HK-2 (cell line): ENCODE measurements around the gene ITIH1.
"Not testable (repeated sequence)": the region's sequence is repeated elsewhere in the genome, so short reads cannot be mapped to it uniquely, and the experiment has no call there.

Experiments
- DNase-seq: peaks from one replicate; pipeline ENCODE4 v3.0.0-alpha.2; 2018; ENCODE audit not compliant: unreplicated experiment

ITIH1 gene, protein sequence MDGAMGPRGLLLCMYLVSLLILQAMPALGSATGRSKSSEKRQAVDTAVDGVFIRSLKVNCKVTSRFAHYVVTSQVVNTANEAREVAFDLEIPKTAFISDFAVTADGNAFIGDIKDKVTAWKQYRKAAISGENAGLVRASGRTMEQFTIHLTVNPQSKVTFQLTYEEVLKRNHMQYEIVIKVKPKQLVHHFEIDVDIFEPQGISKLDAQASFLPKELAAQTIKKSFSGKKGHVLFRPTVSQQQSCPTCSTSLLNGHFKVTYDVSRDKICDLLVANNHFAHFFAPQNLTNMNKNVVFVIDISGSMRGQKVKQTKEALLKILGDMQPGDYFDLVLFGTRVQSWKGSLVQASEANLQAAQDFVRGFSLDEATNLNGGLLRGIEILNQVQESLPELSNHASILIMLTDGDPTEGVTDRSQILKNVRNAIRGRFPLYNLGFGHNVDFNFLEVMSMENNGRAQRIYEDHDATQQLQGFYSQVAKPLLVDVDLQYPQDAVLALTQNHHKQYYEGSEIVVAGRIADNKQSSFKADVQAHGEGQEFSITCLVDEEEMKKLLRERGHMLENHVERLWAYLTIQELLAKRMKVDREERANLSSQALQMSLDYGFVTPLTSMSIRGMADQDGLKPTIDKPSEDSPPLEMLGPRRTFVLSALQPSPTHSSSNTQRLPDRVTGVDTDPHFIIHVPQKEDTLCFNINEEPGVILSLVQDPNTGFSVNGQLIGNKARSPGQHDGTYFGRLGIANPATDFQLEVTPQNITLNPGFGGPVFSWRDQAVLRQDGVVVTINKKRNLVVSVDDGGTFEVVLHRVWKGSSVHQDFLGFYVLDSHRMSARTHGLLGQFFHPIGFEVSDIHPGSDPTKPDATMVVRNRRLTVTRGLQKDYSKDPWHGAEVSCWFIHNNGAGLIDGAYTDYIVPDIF

DNA sequence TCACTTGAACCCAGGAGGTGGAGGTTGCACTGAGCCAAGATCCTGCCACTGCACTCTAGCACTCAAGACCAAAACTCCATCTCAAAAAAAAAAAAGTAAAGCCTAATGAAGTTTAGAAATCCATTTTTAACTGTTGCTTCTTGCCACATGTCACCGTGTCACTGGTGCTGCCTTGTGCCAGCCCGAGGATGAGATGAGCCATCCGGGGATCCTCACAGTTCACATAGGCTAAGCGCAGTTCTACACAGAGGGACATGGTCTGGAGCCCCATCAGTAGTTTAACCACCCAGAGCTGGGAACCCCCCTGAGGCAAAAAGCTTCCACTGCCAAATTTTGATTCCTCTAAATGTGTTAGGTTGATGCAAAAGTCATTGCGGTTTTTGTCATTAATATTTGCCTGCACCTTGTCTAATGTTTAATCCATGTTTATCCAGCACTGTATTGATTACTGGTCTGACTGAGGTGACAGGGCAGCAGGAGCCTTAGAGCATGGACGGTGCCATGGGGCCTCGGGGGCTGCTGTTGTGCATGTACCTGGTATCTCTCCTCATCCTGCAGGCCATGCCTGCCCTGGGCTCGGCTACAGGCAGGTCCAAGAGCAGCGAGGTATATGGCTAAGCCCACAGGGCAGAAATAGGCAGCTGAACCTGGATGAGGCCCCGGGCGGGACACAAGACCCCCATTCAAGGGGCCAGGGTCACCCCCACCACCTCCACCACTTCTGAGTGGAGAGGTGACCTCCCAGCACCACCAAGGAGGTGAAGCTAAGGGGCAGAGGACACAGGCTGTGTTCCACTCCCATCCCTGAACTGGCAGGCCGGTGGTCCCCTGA is at the start of gene ITIH1:
Gene ITIH1 (plus strand): TSS at position 473 of the 832 bp plus-strand sequence. CDS start 17 bp downstream, at position 490.
- DNase-seq = no peak

DNA sequence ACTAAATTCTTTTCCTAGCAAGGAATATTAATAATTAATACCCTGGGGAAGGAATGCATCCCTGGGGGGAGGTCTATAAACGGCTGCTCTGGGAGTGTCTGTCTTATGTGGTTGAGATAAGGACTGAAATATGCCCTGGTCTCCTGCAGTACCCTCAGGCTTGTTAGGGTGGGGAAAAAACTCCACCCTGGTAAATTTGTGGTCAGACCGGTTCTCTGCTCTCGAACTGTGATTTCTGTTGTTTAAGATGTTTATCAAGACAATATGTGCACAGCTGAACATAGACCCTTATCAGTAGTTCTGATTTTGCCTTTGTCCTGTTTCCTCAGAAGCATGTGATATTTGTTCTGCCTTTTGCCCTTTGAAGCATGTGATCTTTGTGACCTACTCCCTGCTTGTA is 48.6 kb upstream of the ITIH1 start:
- not testable (repeated sequence) for DNase-seq

DNA sequence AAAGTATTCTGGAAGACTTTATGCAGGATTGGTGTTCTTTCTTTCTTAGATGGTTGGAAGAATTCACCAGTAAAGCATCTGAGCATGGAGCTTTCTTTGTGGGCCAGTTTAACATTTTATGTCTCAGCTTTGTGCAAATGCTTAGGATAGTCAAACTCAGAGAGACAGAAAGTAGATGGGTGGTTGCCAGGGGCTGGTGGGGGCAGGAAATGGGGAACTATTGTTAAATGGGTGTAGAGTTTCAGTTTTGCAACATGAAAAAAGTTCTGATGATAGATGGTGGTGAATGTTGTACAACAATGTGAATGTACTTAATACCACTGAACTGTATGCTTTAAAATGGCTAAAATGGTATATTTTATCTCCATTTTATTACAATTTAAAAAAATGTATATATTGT is 46.7 kb upstream of the ITIH1 start:
- no peak for DNase-seq

DNA sequence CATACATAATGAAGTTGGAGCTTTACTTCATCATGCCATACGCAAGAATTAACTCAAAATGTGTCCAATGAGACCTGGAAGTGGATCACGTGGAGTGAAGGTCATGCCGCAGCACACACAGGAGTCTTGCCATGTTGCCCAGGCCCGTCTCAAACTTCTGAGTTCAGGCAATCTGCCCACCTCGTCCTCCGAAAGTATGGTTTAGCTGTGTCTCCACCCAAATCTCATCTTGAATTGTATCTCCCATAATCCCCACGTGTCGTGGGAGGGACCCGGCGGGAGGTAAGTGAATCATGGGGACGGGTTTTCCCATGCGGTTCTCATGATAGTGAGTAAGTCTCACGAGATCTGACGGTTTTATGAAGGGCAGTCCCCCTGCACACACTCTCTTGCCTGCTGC is 45.8 kb upstream of the ITIH1 start:
- no peak for DNase-seq

DNA sequence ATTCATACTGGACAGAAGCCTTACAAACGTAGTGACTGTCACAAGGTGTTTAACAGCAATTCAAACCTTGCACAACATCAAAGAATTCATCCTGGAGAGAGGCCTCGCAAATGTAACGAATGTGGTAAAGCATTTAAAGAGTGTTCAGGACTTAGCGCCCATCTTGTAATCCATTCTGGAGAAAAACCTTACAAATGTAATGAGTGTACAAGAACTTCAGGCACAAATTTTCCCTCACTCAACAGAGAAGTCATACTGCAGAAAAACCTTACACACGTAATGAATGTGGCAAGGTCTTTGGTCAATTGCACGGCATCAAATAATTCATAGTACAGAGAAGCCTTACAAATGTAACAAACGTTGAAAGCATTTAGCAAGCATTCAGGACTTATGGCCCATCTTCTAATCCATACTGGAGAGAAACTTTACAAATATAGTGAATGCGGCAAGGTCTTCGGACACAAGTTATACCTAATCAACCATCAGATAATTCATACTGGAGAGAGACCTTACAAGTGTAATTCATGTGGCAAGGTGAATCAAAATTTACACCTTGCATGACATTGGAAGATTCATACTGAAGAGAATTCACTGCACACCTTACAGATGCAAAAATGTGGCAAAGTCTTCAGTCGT is 44.0 kb upstream of the ITIH1 start:
- DNase-seq = no peak

DNA sequence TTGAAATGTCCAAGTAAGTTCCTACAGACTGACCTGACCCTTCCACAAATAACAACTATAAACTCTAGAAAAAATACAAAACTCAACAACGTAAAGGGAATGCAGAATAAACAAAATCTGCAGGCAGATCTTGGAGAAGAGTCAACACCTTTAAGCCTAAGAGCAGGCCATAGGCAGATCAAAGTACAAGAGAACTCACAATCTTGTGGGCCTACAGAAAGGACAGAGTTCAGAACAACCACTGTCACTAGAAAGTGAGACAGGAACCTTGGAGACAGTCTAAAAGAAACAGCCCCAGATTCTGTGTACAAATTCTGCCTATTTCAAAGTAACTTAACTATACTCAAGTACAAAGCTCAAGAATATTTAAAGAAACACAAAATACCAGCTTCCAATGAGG is 37.7 kb upstream of the ITIH1 start:
- no peak for DNase-seq

DNA sequence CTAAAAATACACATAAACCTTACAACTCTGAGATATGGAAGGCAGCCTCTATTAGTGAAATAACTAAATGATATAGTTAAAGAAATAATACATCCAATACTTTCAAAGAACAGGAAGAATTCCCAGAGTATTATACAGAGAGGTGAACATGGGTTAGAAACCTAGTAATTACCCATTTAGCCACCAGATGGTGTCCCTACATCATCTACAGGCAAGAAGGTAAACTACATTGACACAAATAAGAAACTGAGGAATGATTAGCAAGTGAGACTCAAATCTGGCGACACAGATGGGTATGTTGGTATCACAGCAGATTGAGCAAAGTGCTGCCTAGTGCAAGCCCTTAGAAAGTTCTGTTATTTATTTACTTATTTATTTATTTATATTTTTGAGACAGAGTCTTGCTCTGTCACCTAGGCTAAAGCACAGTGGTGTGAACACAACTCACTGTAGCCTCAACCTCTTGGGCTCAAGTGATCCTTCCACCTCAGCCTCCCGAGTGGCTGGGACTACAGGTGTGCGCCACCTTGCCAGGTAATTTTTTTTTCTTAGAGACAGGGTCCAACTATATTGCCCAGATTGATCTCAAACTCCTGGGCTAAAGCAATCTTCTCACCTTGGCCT is 34.9 kb upstream of the ITIH1 start:
- DNase-seq = no peak

DNA sequence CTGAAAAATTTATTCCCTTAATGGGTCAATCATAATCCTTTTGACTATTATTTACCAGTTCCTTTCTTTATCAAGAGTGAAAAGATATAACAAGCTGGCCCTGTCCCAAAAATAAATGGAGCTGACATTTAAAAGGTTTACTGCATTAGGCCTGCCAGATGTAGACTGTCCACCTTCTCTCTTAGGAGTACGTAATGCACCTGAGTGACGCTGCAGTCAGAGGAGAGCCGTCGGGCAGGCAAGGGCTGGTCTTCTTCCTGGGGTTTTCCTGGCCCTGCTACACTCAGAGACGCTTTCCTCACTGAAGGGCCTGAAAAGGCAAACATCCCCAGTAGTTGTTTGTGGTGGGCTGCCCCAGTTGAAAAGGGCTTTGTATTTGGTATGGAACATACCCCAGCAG is 34.2 kb upstream of the ITIH1 start:
- no peak for DNase-seq

DNA sequence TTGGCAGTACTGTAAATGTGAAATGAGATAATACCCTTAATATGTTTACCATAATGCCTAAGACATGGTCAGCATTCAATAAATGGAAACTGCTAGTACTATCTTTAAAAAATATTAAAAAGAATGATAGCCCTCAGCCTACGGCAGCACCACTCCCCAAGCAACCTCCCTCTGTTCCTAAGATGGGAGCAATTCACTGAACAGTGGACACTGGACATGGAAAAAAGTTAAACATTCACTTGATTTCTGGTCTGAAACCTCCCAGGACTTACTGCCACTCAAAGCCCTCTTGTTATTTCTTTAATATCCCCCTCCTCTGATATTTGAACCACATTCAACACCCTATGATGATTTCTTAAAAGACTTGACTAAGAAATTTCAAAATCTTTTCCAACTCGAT is 33.7 kb upstream of the ITIH1 start:
- no peak for DNase-seq

DNA sequence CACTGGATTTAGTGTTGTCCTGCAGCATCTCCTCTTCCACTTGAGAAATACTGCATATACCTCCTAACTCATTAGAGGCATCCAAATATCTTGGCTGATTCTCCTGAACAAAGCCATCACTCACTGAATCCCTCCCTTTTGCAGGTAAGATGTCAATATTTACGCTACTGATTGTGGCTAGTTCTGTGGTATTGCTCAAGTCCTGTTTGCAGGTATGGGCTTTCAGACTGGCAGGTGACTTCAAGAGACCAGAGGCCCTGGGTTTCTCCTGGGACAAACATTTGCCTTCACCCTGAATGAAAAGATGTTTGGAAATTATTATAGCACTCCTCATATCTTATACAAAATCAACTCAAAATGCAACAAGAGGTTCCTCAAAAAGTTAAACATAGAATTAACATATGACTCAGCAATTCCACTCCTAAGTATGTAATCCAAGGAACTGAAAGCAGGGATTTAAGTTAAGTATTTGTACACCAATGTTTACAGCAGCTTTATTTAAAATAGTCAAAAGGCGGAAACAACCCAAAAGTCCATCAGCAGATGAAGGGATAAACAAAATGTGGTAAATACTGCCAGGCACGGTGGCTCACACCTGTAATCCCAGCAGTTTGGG is 25.2 kb upstream of the ITIH1 start:
- no peak for DNase-seq

DNA sequence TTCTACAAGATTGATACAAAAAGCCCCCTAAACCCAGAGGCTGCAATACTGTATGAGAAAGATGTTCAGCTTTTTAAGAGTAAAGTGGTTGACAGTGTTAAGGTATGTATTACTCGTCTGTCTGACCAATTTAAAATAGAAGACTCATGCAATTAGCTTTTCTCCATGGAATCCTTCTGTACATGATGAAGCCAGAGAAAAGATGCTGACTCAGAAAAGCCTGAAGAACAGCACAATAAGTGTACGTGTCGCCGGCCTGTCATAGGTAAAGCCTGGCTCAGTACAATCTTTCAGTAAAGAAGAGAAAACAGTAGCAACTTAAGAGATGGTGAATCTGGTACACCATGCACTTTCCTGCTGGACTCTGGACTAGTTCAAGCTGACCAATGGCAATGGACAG is 23.0 kb upstream of the ITIH1 start:
- no peak for DNase-seq

DNA sequence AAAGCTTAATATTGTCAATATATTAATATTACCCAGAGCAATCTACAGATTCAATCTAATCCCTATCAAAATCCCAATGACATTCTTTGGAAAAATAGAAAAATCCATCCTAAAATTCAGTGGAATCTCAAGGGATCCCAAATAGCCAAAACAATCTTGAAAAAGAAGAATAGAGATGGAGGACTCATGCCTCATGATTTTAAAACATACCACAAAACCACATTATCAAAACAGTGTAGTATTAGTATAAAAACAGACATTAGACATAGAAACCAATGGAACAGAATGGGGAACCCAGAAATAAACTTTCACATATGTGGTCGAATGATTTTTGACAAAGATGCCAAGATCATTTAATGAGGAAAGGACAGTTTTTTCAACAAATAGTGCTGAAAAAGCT is 21.3 kb upstream of the ITIH1 start:
- DNase-seq = no peak

DNA sequence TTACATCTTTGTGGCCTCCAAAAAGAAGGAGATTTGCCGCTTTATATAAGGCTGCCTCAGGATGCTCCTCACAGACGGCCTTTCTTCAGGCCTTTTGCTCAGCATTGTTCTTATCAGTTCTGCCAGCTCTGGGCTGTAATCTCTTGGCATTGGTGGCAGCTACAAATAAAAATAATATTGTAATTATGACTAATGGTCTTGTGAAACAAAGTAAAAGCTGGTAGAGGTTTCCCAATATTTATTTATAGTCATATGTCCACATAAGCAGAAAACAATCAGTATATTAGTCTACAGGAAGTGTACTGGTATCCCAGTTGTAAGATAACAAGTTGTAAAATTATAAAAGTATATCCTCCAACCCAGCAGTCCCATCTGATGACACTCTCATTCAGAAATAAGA is 13.9 kb upstream of the ITIH1 start:
- DNase-seq = no peak

DNA sequence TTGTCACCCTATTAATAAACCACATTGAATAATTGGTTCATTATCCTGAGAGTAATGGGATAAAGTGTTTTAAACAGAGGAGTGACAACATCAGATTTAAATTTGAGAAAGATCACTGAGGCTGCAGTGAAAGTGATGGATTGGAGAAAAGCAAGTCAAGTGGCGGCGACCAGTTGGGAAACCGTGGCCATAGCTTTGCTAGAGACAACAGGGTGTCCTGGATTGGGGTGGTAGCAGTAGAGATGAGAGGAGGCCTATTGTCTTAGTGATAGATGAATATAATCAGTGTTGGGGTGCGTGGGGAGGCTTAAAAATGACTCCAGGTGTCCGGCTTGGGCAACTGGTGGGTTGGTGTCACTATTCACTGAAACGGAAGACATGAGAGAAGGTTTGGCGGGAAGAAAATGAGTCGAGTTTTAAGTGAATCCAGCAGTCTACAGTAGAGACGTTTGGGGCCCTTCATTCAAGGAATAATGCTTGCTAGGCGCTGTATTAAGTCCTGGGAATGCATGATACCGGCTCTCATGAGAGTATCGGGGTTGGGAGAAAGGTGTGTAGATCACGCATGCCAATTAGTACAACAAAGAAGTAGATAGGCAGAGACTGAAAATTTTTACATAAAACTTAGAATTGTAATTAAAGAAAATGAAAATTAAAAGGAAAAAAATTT is 7.5 kb upstream of the ITIH1 start:
- DNase-seq = no peak

DNA sequence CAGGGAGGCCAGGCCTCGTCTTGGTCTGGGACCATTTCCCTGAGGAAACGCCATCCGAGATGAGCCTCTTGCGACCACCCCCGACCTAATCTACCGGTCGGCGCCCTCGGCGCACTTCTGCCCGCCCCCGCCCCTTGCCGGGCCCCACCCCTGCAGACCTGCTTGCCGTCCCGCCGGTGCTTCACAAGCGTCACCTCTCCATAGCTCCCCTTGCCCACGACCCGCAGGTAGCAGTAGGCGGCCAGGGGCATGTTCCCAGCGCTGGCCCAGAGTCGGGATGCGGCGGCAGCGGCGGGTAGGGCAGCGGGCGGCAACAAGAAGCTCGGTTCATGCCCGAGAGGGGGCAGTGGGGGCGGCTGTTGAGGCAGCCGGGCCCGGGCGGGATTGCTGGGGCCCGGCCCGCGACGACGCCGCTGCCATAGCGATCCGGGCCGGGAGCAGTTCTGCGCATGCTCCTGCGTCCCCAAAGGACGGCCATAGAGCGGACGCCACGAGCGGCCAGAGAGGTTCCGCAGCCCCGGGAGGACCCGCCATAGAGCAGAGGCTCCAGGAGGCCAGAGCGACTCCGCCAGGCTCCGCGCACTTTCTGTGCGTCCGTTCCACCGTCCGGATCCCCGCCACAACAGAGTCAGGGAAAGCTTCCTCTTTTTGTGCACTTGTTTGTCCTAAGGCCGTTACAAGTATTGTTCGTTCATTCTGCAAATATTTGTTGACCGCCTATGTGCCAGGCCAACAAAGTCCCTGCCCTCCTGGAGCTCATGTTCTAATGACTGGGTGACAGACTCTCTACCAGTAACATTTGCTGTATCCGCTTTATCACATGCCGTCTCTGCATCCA is 6.7 kb upstream of the ITIH1 start, which contains the start of gene NEK4:
Gene NEK4 (minus strand): TSS at position 445 of the 838 bp plus-strand sequence. CDS start 194 bp downstream, at position 251.
- peak; percentile 89 for DNase-seq

DNA sequence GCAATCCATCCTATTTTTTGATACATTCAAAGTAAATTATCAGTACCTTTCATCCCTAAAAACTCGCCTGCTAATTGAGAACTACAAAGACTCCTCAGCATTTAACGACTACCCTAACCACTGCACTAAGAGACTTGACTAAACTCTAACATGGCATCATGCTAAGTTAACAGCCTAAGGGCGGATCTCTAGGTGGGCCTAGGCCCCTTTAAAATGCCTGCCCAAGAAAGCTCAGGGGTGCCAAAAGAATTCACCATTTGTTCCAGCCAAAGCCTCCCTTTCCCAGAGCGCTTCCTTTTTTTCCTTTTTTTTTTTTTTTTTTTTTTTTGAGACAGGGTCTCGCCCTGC is 6.1 kb upstream of the ITIH1 start:
- no peak for DNase-seq

DNA sequence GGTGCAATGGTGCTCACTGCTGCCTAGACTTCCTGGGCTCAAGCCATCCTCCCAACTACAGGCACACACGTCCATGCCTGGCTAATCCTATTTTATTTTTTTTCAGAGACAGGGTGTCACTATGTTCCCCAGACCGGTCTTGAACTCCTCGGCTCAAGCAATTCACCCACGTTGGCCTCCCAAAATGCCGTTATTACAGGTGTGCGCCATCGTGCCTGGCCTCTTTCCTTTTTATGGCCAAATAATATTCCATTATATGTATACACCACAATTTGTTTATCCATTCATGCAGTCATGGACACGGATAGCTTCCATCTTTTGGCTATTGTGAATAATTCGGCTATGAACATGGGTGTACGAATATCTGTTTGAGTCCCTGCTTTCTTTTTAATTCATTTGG is 5.7 kb upstream of the ITIH1 start:
- DNase-seq = no peak

DNA sequence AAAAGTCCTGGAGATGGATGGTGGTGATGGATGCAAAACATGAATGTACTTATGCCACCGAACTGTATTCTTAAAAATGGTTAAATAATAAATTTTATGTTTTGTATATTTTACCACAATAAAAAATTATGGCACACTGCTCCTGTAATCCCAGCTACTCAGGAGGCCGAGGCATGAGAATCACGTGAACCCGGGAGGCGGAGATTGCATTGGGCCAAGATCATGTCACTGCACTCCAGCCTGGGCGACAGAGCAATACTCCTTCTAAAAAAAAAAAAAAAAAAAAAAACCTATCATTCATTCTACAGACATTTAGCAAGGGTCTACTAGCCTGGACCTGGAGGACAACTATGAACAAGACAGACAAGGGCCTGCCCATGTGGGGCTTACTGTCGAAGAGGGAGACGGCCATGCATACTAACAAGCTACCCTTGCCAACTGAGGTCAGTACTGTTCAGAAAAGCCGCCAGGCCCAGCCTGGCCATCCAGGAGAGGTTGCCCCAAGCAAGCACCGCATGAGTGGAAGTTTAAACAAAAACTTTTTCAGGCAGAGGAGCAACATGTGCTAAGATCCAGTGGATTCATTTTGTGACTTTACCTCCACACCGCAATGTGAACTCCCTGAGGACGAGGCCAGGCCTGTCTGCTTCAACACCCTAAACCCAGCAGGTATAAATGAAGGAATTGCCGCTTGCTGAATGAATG is 3.9 kb upstream of the ITIH1 start:
- no peak for DNase-seq
